Breast epithelium (tissue), 4 donors: ENCODE results near the gene NECTIN4. TPM values are rescaled to one million over a fixed set of nuclear protein-coding genes. Genes with fewer than 3 reads are reported as not detected.

Source experiments
- DNase-seq, 2 donors: peaks; one replicate each; pipeline ENCODE4 v3.0.0-alpha.2; 2019; ENCODE audit warnings: low spot score in 2 of 2
- H3K27ac ChIP-seq, 2 donors: fragments of 200-600 bp; sonication (generic) in 1 of 2; one replicate each; pipeline ENCODE4 v1.5.1; 2016 to 2019; ENCODE audit warnings: mild to moderate bottlenecking in 1 of 2
- H3K27me3 ChIP-seq, 2 donors: fragments of 200-600 bp; sonication (generic) in 1 of 2; one replicate each; pipeline versions ENCODE4 v1.5.1 to v1.6.0; 2017 to 2019; ENCODE audit warnings: control low read depth in 1 of 2, mild to moderate bottlenecking in 1 of 2
- H3K36me3 ChIP-seq: fragments of 200-600 bp; one replicate; pipeline ENCODE4 v1.5.1; 2019
- H3K4me1 ChIP-seq, 2 donors: fragments of 200-600 bp; sonication (generic); one replicate each; pipeline ENCODE4 v1.5.1; 2016 to 2019; ENCODE audit warnings: control low read depth in 1 of 2
- H3K4me3 ChIP-seq, 3 donors: fragments of 200-600 bp; sonication (generic); 1 replicate in 2 of 3; 2 replicates in 1 of 3; pipeline ENCODE4 v1.5.1; 2016 to 2019; ENCODE audit warnings: mild to moderate bottlenecking in 3 of 3, moderate library complexity in 2 of 3
- H3K9me3 ChIP-seq, 2 donors: fragments of 200-600 bp; sonication (generic) in 1 of 2; one replicate each; pipeline ENCODE4 v1.5.1; 2016 to 2019; ENCODE audit warnings: control low read depth in 1 of 2
- POLR2A ChIP-seq: fragments of 450-650 bp; IDR thresholded peaks from one replicate; pipeline ENCODE4 v1.6.1; 2016; ENCODE audit warnings: antibody characterized with exemption, mild to moderate bottlenecking, moderate library complexity
- POLR2AphosphoS5 ChIP-seq, 3 donors: sonication (generic); formaldehyde crosslinking; IDR thresholded peaks; one replicate each; pipeline ENCODE4 v1.6.1; 2017; ENCODE audit warnings: antibody characterized with exemption in 3 of 3
- intact Hi-C: fragments of 100-400 bp; cut with DNase I; formaldehyde crosslinking; loops from one replicate; pipeline ENCODE4 v1.15.1; 2023; ENCODE audit warnings: low total_unique reads
- total RNA-seq, 3 donors: library from RNA; depleted of rRNA; stranded (reverse); fragments of >200 nt; gene quantifications; one replicate each; pipeline ENCODE4 v1.1.0, GENCODE V29; 2016
- TF ChIP-seq, protein P1 (sequence below), 3 donors: fragments of 450-650 bp; IDR thresholded peaks; one replicate each; pipeline ENCODE4 v1.5.1; 2016 to 2017; ENCODE audit warnings: antibody characterized with exemption in 3 of 3, mild to moderate bottlenecking in 3 of 3, moderate library complexity in 3 of 3

The NECTIN4 gene
- total RNA-seq, 3 donors from 2014 or later, result 28.5 to 56.3 TPM; not detected in 1

DNA sequence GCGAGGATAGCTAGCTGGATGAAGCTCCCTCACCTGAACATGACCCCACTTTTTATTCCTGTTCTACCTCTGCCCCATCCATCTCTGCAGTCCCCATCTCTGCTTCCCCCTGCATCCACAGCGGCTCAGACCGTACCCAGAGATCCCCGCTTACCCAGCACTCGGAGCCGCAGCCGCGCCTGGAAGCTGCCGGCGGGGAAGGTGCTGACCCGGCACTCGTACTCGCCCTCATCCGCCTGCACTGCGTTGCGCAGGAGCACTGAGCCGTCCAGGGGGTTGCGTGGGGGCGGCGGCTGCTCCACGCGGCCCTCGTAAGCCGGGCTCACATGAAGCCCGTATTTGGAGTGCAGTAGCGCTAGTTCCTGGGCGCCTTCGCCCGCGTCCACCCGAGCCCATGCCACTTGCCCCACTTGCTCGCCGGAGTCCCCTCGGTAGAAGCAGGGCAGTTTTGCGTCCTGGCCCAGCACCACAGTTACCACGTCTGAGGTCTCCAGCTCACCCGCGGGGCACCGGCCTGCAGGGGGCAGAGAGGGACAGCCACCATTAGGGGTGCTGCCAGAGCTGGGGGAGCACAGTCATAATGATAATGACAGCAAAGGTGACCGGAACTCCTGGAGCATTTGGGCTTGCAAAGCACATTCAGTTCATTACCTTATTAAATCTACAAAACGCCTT lies 9.8 kb downstream of the NECTIN4 start:
- Histone ChIP-seq H3K9me3 (no peaks in the 10 kb centered on the region), H3K27ac (peak overlapping the region; percentile 92 to 98), H3K4me3 (no peak overlapping the region), H3K4me1 (peaks cover 0 to 15% of the 10 kb centered on the region in 2 donors), H3K36me3 (no peaks in the 10 kb centered on the region), H3K27me3 (no peaks in the 10 kb centered on the region)
- TF ChIP-seq POLR2A (no peak), POLR2AphosphoS5 (IDR thresholded peaks at IDR 0.05) (no peak)
- TF ChIP-seq, protein P1, sequence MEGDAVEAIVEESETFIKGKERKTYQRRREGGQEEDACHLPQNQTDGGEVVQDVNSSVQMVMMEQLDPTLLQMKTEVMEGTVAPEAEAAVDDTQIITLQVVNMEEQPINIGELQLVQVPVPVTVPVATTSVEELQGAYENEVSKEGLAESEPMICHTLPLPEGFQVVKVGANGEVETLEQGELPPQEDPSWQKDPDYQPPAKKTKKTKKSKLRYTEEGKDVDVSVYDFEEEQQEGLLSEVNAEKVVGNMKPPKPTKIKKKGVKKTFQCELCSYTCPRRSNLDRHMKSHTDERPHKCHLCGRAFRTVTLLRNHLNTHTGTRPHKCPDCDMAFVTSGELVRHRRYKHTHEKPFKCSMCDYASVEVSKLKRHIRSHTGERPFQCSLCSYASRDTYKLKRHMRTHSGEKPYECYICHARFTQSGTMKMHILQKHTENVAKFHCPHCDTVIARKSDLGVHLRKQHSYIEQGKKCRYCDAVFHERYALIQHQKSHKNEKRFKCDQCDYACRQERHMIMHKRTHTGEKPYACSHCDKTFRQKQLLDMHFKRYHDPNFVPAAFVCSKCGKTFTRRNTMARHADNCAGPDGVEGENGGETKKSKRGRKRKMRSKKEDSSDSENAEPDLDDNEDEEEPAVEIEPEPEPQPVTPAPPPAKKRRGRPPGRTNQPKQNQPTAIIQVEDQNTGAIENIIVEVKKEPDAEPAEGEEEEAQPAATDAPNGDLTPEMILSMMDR (IDR thresholded peaks at IDR 0.05), result no peak
- no peak for DNase-seq
- intact Hi-C loops, result no loop called here

DNA sequence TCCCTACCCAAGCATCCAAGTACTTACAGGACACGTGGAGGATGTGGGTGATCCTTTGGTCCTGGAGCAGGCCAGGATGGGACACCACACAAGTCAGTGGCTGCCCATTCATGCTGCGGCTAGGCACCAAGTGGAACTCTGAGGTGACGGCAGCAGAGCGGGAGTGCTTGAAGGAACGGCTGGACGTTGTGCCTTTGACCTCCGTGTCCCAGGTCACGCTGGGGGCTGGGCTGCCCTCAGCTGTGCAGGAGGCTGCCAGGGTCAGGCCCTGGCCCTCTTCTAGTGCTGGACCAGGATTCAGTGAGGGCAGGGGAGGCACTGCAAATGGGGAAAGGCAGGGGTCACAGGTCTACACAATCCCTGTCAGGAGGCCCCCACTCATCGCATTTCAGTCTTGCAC lies 11.9 kb downstream of the NECTIN4 start:
- no peak overlapping the region for H3K4me3 ChIP-seq
- no peak overlapping the region for H3K27ac ChIP-seq
- H3K36me3 ChIP-seq, result no peaks in the 10 kb centered on the region
- TF ChIP-seq POLR2A (no peak), POLR2AphosphoS5 (IDR thresholded peaks at IDR 0.05) (no peak)
- TF ChIP-seq, protein P1 (IDR thresholded peaks at IDR 0.05), result no peak
- DNase-seq, result no peak
- H3K27me3 ChIP-seq, result no peaks in the 10 kb centered on the region
- H3K9me3 ChIP-seq, result no peaks in the 10 kb centered on the region
- intact Hi-C loops, result no loop called here
- H3K4me1 ChIP-seq, result peaks cover 0 to 9% of the 10 kb centered on the region in 2 donors

DNA sequence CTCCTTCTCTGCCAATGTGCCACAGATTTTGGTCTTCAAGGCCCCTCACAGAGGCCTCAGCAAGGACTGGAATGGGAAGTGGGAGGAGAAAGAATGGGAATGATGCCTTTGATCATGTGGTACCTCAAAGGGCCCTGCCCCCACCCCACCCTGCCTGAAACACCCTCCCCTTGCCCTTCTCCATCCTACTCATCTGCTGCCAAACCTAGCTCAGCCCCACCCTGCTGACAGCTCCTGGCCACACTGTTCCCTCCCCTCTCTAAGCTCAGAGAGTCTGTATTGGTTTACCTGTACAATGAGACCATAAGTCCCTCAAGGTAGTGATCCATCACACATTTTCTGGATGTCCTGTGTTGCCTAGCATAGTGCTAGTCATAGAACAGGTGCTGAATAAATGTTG lies 12.9 kb downstream of the NECTIN4 start:
- H3K4me3 ChIP-seq, result no peak overlapping the region
- H3K36me3 ChIP-seq, result no peaks in the 10 kb centered on the region
- H3K27ac ChIP-seq, result no peak overlapping the region
- DNase-seq, result no peak
- TF ChIP-seq POLR2A (no peak), POLR2AphosphoS5 (IDR thresholded peaks at IDR 0.05) (no peak)
- TF ChIP-seq, protein P1 (IDR thresholded peaks at IDR 0.05), result no peak
- H3K27me3 ChIP-seq, result no peaks in the 10 kb centered on the region
- H3K4me1 ChIP-seq, result no peaks in the 10 kb centered on the region
- H3K9me3 ChIP-seq, result no peaks in the 10 kb centered on the region
- intact Hi-C loops, result no loop called here

DNA sequence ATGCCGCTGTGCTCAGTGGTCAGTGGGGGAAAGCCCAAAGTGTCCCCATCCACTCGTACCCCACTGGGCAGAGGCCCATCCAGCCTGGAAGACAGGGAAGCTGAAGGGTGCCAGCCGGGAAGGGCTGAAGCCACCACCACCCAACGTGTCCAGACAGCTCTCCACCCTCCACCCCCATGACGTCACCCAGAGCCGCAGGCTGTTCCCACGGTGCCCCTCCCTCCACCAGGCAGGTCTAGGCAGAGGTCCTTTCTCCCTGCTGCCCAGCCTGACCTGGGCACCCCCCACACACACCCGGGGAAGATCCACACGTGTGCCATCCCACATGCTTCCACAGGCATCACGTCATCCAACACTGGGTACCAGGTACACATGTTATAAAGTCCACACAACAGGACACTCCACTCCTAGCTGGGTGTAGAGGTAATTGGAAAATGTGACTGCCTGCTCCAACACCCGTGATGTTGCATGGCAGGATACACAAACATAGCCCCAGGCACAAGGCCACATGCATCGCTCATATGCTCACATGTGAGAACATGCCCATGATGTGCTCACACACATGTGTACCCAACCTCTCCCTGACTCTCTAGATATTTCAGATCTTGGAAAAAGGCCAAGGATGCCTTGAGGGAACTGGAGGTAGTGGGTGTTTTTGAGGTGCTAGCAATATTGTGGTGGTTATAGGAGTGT lies 14.5 kb downstream of the NECTIN4 start:
- H3K9me3 ChIP-seq, result no peaks in the 10 kb centered on the region
- no peaks in the 10 kb centered on the region for H3K36me3 ChIP-seq
- intact Hi-C loops, result no loop called here
- H3K27me3 ChIP-seq, result no peaks in the 10 kb centered on the region
- peak in 1 of 2 donors; percentile 78 for DNase-seq
- peak overlapping the region; percentile 45 to 63 for H3K27ac ChIP-seq
- H3K4me3 ChIP-seq, result no peak overlapping the region
- TF ChIP-seq POLR2AphosphoS5 (IDR thresholded peaks at IDR 0.05) (no peak), POLR2A (no peak)
- TF ChIP-seq, protein P1 (IDR thresholded peaks at IDR 0.05), result no peak
- H3K4me1 ChIP-seq, result no peaks in the 10 kb centered on the region

DNA sequence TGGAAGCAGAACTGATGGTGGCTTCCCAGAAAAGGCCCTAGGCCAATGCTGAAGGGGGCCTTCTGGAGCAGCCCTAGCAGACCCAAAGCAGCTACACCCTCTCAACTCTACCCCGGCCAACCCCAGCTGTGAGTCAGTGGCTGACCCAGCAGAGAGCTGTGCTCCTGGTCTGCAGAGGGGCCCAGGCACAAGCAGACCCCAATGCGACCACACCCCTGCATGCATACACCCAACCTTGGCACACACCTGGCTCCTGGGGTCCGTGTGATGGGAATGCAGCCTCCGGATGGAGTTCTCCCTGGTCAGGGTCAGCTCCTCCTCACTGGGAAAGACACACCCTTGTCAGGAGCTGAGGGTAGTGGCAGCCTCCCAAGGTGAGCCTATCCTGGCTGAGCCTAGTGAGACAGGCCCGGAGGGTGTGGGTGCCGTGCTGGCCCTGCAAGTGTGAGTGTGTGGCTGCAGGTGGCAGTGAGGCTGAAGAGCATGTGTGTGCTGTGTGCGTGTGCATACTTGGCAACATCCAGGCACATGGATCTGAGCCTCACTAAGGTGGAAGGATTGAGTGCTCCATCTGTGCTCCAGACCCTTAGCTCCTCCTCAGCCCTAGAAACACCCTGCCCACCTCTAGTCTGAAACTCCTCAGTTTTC lies 15.8 kb downstream of the NECTIN4 start:
- intact Hi-C loops, result no loop called here
- H3K27ac ChIP-seq, result peak overlapping the region in 1 of 2 donors; percentile 63
- no peaks in the 10 kb centered on the region for H3K4me1 ChIP-seq
- no peaks in the 10 kb centered on the region for H3K9me3 ChIP-seq
- no peaks in the 10 kb centered on the region for H3K27me3 ChIP-seq
- H3K4me3 ChIP-seq, result no peak overlapping the region
- no peaks in the 10 kb centered on the region for H3K36me3 ChIP-seq
- TF ChIP-seq, protein P1 (IDR thresholded peaks at IDR 0.05), result no peak
- TF ChIP-seq POLR2AphosphoS5 (IDR thresholded peaks at IDR 0.05) (no peak), POLR2A (no peak)
- DNase-seq, result peak in 1 of 2 donors; percentile 69
